Epidermal melanocyte (primary cell): Measurements from ENCODE around the gene ATRN.

Source experiments
- DNase-seq: peaks from one replicate; pipeline ENCODE4 v3.0.0; 2011; ENCODE audit warnings: low spot score; ENCODE audit not compliant: insufficient read length

Gene ATRN

DNA sequence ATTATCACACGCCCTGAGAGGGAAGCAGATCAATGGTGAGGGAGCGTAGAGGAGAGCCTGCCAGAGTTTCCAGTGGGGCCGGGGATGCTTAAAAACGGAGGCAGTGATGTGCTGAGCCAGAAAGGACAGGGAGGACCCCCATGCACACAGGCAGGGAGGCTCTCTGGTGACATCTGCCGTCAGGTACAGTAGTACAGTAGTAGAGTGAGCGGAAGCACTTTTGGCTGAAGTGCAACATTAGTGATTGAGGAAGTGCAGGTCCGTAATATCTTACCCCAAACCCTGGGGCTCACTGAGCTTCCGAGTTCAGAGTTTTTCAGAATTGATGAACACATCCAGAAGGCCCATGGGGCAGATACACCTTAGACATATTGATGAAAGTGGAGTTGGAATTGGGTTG, 150.3 kb downstream of the ATRN start:
- DNase-seq: no peak

DNA sequence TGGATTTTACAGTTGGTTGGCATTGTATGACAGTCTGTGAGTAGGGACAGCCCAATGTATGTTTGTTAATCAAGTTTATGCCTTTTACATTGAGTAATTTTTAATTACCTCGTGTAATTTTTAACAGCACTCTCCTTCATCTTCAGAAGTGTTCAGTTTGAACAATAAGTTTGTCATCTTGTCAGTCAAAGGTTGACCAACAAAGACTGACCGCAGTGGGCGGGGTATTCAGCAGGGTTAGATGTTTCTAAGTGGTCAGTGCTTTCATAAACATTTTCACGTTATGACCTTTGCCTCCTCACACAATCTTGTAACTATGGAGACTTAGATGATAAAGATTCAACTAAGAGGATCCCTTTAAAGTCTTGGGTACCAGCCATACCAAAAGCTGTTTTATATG, 151.6 kb downstream of the ATRN start:
- no peak for DNase-seq

GRCh38 chr20:3627476-3627875, 156.7 kb downstream of the ATRN start:
- DNase-seq: no peak

DNA sequence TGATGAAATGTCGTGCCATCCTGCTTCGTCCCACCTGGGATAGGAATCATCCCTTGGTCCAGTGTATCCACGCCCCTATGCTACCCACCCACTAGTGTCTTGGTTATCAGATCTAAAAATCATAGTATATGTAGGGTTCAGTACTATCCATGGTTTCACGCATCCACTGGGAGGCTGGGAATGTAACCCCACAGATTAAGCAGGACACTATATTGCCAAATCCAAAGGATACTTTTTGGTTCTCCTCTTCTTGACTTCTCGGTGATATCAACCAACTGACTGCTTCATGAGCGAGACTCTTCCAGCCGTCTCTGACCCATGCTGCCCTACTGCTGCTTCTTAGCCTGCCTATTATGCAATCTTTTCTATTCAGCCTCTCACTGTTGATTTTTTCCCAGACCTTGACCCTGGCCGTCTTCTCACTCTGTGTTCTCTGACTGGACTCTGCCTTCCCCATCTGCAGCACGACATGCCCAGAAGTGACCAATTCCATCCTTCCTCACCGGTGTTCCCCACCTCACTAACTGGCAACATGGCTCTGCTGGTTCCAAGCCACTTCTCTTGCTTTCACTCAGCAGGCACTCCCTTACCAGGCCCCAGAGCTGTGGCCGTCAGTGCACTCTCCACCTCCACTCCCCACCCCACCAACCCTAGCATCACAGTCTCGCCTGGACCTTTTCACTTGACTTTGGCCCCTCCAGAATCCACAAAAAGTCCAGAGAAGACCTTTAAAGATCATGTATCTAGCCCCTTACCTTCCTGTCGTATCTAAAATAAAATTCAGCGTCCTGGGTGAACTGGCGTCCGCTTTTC, 157.9 kb downstream of the ATRN start:
- no peak for DNase-seq

- no peak for DNase-seq
These were observed 159.1 kb downstream of the ATRN start for GRCh38 chr20:3629893-3630292.

- DNase-seq: no peak
These were observed 159.6 kb downstream of the ATRN start for GRCh38 chr20:3630429-3630828.

GRCh38 chr20:3631534-3631933, 160.7 kb downstream of the ATRN start:
- no peak for DNase-seq

DNA sequence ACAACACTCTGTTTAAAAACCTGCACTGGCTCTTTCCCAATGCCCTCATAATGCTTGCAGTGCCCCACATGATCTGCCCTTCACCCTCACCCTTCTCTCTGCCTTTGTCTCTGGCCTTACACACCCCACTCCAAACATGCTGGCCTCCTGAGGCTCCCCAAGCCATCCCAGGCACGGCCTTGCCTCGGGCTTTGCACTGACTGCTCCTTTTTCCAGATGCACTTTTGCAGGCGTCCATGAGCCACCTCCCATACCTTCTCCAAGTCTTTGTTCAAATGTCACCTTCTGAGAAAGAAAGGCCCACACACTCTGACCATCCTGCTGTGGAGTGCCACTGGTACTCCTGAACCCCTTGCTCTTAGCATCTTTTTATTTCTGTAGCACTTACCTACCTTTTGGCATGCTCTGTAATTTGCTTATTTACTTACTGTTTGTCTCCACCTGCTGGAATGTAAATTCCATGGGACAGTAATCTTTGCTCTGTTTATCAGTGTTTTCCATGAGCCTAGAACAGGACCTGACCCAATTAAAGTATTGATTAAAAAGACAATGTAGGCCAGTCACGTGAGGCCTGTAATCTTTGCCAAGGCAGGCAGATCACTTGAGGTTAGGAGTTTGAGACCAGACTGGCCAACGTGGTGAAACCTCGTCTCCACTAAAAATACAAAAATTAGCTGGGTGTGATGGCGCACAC, 161.6 kb downstream of the ATRN start:
- no peak for DNase-seq

GRCh38 chr20:3633913-3634478, 163.2 kb downstream of the ATRN start:
- DNase-seq: no peak

DNA sequence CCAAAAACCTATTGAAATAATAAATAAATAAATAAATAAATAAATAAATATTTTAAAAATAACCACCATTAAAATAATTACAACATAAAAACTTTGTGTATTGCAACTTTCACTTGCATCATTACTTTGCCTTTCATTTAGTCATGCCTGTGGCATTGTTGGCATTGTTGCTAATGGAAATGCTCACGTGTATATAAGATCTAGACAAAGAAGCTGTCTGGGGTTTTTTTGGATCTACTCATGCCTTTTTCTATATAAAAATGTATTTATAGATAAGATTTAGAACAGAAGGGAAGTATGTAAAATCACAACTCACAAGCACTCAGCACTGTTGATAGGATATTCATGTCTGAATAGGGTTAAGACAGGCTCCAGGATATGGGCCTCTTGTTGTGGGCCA, 164.5 kb downstream of the ATRN start:
- DNase-seq: no peak

DNA sequence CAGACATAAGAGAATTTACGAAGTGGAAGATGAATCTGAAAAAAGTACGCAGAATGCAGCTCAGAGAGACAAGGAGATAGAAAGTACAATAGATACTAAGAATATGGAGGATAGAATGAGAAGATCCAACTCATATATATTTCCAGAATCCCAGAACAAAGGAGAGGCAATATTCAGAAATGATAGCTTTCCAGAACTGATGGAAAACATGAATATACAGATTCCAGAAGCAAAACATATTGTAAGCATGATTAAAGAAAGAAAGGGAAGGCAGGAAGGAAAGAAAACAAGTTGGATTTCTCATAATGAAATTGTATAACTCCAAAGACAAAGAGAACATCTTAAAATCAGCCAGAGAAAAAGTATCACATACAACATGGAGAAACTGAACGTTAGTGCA, 169.4 kb downstream of the ATRN start:
- no peak for DNase-seq

DNA sequence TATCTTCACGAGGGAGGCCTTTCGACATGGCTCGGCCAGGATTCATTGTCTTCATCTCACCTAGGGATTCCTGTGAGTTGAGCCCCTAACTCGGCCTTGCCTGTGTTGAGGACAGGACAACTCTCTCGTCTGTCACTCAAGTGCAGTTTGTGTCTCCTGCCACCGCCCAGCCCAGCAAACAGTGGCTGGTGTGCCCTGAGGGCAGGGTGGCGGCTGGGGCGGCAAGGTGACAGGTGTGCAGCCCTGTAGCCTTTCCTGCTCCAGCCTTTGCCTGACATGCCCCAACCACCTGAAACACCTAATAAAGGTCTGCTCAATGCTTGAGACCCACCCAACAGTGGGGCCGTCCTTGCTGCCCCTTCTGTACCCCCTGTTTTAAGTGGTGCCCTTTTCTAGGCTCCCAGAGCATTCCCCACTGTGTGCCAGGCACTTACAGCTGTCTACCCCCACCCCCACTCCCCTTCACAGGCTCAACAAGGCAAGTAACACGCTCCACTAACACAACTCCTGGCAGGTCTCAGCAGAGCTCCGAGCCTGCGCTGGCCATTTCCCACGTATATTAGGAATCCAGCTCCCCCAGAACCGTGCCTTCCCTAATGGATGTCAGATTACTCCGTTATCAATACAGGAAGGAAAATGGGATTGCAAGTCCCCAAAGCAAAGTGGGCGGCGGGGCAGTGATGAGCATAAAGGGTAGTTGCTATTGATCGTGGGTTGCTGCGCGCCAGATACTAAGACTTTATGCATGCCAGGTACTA, 174.7 kb downstream of the ATRN start:
- no peak for DNase-seq

- DNase-seq: no peak
These were observed 175.2 kb downstream of the ATRN start for GRCh38 chr20:3646067-3646440.

GRCh38 chr20:3646651-3647050, 175.8 kb downstream of the ATRN start:
- no peak for DNase-seq

- no peak for DNase-seq
These were observed 176.7 kb downstream of the ATRN start for GRCh38 chr20:3647473-3647872.

DNA sequence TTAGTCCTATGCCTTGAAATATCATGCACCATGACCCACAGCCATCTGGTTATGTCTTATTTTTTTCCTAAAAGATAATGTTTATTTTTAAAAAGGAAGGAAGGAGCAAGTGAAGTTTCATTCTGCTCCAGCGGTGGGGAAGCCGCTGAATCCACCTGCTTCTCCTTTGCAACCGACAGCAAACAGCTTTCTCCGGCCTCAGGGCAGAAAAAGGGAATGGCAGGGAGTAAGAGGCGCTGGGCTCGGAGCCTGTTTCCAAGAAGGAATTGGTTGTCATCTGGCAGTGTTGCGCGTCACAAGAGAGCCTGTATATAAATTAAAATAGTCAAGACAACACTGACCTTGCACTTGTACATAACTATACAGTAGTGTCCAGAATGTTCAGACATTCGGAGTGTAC, 178.1 kb downstream of the ATRN start:
- DNase-seq: no peak

DNA sequence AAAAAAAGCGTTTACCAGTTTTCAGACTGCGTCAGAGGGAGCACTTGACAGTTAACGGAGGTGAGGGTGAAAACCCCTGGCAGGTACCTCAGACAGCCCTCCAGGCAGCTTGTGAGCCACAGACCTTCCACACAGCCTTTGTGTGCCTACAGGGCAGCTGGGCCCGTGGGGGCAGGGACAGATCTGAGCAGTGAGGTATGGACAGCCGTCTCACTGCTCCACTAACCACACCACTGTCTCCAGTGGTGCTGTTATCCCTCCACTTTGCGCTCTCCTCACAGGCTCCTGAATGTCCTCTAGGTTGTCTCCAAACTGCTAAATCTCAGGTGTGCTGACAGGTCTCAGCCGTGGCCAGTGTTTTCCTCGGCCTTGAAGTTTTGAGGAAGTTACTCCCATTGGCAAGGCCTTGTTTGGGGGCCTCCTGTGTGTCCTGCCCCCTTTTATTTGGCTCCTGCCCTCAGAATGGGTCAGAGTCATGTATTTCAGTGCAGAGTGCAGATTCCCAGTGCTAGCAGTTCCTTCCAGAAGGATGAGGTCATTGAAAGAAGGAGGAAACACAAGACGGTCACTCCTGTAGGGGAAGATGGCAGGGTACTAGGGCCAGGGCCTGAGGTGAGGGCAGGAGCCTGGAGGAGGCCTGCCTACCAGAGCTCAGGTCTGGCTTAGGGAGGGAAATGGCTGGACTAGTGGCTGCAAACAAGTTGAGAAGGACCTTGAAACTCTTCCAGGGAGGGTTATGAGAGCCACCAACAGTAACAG, 180.6 kb downstream of the ATRN start:
- DNase-seq: no peak

- no peak for DNase-seq
These were observed 181.4 kb downstream of the ATRN start for GRCh38 chr20:3652221-3652620.

- DNase-seq: no peak
These were observed 182.1 kb downstream of the ATRN start for GRCh38 chr20:3652676-3653596.

DNA sequence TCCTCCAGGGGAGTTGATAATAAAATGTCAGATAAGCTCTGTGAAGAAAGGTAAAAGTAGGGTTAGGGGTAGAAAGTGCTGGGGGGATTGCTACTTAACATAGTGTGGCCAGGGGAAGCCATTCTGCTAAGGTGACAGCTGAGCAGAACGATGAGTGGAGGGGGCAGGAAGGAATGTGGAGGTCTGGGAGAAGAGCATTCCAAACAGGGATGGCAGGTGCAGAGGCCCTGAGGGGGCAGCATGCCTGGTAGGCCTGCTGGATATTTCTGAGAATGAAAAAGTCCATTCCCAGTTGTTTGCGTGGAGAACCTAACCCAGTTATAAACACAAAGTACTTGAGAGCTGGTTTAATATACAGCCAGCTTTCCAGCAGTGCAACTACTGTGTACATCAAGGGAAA, 183.1 kb downstream of the ATRN start:
- DNase-seq: no peak
